Hippocampal formation (tissue), 2 donors: ENCODE measurements around the gene GCNT1.
"Not testable (repeated sequence)": the region's sequence is repeated elsewhere in the genome, so short reads cannot be mapped to it uniquely, and the experiment has no call there.

ENCODE experiments used
- DNase-seq, 2 donors: peaks; one replicate each; lab custom pipeline; 2025; lab: John Stamatoyannopoulos, UW

GCNT1 gene

DNA sequence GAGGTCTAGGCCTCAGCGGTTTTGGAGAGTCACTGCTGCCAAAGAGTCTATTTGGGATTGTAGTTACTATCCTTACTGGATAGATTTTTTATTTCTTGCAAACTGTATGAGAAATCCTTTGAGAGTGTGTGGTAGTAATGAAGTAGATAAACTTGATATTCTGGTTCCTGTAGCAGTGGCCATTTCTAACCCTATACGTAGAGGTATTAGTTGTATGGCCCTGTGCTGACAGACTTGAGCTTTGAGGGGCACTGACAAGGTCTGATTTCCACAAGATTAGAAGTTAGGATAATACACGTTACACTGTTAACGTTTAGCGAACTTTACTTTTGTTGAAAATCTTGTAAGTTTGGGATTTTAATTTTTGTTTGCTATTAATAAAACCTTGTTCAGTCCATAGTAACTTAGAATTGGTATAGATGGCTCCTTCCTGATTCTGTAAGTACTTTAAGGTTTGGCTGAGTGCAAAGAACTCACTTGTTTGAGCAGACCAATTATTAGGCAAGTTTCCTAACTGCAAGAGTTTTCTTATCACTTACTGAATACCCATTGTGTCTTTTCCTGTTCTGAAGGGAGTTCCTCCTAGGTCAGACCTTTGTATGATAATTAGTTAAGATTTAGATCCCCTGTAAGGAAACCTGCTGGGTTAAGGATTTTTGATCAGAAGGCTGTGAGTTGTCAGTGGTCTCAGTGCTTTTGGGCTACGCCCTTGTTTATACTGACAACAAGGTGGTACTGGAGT lies 31.4 kb downstream of the GCNT1 start:
- no peak for DNase-seq

DNA sequence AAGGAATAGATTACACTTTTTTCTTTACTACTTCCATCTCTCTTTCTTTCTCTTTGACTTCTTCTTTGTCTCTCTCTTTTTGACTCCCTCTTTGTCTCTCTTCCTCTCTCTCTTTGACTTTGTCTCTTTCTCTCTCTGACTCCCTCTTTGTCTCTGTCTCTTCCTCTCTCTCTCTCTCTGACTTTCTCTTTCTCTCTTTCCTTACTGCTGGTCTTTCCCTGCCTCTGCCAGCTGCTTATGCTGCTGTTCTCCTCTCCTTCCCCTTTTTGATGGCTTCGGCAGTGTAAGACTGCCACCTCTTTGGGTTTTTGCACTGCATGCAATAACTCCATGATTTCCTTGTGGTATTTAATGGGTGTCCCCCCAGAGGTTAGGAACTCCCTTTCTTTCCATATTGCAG lies 32.1 kb downstream of the GCNT1 start:
- not testable (repeated sequence) for DNase-seq

DNA sequence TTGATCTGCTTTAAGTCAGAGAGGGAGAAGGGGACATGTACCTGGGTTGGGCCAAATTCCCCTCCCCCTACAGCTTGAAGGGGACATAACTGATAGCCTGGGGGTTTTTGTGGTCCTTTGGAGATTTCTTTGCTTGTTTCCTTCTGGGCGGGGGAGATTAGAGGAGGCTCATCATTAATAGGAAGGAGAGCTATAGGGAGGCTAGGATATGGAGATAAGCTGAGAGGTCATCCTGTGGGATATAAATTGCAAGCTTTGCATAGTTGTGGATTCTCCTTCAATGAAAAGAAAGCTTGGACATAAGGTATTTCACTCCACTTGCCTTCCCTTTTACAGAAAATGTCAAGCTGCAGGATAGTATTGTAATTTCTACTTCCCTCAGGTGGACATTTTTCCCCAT lies 34.5 kb downstream of the GCNT1 start:
- DNase-seq = not testable (repeated sequence)

DNA sequence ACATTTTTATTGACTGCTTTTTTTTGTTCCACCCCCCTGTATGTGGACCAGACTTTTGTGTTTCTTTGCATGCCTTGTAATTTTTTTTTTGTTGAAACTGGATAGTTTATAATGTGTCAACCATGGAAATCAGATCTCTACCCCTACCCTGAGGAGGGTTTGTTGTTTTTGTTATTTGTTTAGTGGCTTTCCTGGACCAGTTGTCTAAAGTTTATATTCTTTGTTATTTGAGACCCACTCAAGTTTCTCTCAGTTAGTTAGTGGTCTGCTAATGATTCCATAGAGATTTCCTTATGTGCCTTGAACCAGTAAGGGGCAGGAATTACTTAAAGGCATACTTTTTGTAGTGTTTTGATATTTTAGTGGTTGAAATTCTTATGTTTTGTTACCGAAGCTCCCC lies 41.1 kb downstream of the GCNT1 start:
- DNase-seq = no peak

DNA sequence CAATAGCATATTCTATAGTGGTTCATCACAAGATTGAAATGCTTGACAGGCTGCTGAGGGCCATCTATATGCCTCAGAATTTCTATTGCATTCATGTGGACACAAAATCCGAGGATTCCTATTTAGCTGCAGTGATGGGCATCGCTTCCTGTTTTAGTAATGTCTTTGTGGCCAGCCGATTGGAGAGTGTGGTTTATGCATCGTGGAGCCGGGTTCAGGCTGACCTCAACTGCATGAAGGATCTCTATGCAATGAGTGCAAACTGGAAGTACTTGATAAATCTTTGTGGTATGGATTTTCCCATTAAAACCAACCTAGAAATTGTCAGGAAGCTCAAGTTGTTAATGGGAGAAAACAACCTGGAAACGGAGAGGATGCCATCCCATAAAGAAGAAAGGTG lies 43.8 kb downstream of the GCNT1 start:
- no peak for DNase-seq

DNA sequence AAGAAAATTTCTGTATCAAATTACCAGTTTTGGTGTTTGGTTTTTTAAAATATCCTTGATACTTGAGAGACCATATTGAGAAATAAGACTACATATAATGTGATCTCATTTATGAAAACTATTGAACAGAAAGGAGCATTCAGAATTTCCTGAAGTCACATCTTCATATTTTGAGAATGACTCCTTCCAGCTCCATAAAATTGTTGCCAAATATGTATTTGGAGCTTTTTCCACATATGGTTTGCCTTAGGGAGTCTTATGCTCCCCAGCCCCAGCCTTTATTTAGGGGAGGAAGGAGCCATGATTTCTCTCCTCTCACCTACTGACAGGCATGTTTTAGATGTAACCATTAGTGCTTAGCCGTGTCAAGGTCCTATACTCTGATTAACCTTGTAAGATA lies 51.1 kb downstream of the GCNT1 start:
- no peak for DNase-seq

DNA sequence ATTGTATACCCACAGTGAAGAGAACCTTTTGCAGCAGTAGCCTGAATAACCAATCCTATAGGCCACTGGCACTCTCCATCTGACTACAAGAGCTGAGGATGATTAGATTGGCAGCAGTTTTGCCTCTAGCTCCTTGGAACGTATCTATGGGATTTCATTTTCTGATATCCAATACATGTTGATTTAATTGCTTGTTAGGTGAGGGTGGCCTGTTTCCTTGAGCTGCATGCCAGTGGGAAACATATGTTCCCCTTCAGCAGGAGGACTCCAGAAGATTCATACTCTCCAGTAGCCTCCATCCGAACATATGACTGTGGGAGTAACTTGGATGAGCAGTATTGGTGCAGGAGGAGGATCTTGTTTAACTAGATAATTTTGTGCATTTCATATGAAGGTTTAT lies 51.5 kb downstream of the GCNT1 start:
- no peak for DNase-seq

DNA sequence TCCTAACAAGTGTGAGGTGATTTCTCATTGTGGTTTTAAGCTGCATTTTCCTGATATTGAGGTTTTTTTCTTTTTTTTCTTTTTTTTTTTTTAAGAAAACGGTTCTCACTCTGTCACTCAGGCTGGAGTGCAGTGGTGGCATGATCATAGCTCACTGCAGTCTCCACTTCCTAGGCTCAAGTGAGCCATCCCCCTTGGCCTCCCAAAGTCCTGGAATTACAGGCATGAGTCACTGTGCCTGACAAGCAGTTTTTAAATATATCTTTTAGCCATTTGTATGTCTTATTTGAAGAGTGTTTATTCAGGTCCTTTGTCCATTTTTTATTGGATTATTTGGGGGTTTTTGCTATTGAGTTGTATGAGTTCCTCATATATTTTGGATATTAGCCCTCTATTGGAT lies 53.8 kb downstream of the GCNT1 start:
- DNase-seq = no peak

DNA sequence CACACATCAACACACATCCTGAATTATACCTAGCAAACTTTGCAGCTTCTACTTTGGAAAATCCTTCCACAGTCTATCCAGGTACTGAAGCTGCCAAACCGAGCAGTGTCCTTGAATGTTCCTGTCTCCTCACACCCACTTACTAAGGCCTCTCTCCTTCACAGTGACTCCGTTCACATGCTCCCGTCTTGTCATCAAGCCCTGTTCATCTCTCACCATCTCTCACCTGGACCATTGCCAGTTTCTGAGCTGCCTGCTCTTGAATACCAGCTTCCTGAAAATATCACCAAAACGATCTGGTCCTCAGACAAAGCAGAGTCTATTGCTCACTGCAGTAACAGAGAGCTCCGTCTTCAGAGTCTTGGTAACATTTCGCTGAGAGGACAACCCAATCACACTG lies 57.4 kb downstream of the GCNT1 start:
- no peak for DNase-seq

DNA sequence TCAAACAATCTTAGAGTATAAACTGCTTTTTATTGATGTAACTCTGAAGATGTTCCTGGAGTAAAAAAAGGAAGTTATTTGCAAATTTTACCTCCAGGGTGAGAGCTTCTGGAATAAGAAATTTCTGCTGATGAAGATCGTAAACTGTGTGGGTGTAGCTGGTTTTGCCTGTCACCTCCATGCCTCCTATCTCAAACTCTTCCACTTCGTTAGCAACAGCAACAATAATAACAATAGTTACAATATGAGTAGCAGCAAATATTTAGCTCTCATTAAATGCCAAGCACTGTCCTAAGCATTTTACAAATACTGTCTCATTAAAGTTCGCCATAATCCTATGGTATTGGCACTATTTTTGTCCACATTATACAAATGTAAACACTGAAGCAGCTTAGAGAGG lies 57.9 kb downstream of the GCNT1 start:
- DNase-seq = no peak

DNA sequence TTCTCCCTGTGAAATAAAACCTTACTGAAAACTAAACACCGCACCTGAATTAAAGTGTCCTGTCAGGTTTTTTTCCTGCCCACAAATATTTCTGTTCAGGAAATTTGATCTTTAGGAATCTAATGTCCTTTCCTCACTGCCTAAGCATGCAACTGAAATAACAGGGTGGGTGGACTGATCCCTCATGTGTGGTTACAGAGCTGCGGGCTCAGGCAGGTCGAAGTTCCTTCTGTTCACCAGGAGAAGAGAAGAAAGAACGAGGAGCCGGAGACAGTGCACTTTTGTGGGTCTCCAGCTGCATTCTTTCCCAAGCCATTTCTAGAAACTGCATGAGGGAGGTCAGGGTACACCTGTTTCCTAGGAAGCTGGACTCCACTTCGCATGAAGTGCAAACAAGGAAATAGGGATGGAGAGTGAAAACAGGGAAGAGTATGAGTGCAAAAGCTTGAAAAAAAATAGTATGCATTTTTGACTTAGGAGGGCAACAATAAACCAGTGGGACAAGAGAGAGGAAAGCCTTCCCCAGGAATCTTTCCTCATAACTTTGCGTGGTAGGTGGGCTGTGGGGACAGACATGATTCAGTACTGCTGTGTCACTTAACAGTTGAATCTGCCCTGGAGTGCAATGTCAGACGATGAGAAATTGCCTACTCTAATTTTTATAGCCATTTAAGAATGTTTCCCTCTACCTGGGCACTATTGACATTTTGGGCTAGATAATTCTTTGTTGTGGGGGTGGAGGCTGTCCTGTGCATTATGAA lies 60.3 kb downstream of the GCNT1 start:
- DNase-seq = no peak

DNA sequence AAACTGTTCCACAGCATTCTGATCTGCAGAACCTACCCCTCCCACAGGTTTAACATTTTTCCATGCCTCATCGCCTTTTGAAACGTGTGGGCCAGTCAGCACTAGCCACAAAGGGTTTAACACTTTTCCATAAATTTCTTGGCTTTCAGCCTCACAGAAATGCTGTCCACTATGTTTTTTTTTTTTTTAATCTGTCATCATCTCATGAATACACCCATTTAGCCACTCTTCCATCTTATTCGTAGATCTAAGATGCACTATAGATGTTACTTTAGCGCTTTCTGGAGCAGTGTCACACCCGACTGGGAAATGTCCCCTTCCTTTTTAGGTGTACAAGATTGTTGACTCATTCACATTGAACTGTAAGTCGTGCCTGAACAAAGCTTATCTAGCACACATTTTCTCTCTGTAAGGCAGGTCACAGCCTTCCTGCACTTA lies 62.3 kb downstream of the GCNT1 start:
- no peak for DNase-seq

DNA sequence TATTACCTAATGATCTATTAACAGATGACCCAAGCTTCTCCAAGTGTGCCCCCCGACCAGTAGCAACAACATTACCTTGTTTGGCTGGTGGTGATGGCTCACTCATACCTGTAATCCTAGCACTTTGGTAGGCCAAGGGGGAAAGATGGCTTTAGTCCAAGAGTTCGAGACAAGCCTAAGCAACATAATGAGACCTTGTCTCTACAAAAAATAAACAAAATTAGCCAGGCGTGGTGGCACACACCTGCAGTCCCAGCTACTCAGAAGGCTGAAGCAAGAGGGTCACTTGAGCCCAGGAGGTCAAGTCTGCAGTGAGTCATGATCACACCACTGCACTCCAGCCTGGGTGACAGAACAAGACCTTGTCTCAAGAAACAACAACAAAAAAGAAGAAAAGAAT lies 62.9 kb downstream of the GCNT1 start:
- DNase-seq = no peak

DNA sequence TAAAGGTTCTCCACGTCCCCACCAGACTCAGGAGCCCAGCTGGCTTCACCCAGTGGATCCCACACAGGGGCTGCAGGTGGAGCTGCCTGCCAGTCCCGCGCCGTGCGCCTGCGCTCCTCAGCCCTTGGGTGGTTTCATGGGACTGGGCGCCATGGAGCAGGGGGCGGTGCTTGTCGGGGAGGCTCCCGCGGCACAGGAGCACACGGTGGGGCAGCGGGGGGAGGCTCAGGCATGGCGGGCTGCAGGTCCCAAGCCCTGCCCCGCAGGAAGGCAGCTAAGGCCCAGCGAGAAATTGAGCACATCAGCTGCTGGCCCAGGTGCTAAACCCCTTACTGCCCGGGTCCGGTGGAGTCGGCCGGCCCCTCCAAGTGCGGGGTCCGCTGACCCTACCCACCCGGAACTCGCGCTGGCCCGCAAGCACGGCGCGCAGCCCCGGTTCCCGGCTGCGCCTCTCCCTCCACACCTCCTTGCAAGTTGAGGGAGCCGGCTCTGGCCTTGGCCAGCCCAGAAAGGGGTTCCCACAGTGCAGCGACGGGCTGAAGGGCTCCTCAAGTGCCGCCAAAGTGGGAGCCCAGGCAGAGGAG lies 64.7 kb downstream of the GCNT1 start:
- DNase-seq = not testable (repeated sequence)

DNA sequence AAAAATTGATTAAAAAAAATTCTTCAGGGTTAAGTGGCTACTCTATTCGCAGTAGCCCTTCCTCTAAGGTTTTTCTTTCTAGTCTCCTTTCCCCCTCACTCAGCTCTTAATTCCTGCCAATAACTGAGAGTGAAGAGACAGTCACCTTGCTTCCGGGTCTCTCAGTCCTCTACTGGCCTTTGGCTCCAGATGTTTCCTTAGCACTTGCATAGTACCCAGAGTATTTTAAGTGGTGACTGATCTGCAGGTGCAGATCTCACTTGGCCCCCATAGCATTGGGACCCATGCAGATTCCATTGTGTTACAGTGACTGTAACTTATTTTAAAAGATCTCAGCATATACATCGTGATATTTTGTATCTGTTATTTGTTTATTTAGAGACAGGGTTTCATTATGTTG lies 66.2 kb downstream of the GCNT1 start:
- DNase-seq = no peak

DNA sequence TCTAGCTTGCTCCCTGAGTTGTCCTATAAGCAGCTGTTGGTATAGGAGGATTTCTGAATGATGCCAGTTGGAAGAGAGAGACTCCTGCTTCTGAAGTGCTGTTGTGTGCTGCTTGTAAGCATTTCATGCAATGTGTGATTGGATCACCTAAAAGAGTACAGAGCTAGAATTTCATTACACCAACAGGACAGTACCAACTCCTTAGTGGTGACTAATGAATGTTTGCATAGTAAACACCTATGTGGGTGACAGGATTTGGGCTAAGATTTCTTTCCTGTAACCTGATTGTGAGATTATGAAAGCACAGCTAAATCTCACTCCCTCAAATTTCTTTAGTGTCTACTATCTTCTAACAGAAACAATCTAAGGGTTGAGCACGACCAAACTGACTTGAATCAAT lies 67.0 kb downstream of the GCNT1 start:
- no peak for DNase-seq

DNA sequence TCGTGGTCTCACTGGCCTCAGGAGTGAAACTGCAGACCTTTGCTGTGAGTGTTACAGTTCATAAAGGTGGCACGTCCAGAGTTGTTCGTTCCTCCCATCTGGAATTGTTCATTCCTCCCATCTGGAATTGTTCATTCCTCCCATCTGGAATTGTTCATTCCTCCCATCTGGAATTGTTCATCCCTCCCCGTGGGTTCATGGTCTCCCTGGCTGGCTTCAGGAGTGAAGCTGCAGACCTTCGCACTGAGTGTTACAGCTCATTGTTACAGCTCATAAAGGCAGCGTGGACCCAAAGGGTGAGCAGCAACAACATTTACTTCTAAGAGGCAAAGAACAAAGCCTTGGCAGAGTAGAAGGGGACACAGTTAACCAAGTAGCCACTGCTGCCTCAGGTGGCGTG lies 69.1 kb downstream of the GCNT1 start:
- DNase-seq = no peak

DNA sequence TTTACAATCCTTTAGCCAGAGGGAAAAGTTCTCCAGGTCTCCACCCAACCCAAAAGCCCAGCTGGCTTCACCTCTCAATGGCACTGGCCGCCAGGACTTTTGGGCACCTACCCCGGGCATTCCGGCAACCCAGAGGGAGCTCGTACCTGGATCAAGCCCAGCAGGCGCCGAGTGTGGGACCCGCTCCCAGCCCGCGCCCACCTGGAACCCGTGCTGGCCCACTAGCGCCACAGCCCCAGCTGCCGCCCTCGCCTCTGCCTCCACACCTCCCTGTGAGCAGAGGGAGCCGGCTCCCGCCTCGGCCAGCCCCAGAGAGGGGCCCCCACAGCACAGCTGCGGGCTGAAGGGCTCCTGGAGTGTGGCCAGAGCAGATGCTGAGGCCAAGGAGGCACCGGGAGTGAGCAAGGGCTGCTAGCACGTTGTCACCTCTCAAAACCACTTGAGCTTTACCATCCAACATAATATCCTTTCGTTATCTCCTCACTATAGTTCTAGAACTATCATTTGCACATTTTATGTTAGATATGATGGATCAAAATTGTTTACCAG lies 69.7 kb downstream of the GCNT1 start:
- no peak for DNase-seq

DNA sequence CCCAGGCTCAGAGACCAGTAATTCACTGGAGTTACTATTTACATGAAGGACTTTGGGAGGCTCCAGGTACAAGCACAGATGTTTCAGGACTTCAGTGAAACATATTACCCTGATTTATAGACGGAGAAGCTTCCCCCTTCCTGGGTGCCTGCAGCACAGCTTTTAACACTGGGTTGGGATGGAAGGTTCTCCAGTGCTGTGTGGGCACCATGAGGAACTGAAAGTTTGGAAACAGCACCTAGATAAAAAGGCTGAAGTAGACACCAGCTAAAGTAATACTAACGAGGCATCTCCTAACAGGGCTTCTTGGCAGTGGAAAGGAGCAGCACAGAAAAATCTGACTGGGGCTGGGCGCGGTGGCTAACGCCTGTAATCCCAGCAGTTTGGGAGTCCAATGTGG lies 70.7 kb downstream of the GCNT1 start:
- DNase-seq = peak in 1 of 2 donors; percentile 7

DNA sequence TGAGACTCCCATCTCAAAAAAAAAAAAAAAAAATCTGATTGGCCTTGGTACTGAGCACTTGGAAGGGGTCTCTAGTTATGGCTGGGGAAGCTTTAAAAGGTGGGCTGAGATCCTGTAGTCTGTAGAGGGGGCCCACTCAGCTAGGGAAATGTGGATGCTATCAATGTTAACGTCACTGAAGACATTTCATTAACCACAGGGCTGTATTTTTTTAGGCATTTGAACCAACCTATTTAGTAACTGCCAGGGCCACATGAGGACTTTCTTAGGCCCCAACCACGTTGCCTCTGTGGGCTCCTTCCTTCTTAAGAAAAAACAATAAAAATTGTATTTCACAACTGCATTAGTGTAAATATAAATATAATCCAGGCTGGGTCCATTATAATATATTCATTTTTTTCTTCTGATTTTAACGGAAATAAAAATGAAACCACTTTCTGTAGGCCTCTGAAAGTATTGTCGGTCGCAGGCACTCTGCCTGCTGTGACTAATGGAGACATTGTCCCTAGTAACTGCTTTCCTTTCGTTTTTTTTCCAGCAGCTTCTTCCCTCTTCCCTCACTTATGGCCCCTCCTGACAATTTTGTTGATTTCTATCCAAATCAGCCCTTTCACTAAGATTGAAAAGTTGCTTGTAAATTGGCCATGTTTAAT lies 71.6 kb downstream of the GCNT1 start:
- DNase-seq = no peak

DNA sequence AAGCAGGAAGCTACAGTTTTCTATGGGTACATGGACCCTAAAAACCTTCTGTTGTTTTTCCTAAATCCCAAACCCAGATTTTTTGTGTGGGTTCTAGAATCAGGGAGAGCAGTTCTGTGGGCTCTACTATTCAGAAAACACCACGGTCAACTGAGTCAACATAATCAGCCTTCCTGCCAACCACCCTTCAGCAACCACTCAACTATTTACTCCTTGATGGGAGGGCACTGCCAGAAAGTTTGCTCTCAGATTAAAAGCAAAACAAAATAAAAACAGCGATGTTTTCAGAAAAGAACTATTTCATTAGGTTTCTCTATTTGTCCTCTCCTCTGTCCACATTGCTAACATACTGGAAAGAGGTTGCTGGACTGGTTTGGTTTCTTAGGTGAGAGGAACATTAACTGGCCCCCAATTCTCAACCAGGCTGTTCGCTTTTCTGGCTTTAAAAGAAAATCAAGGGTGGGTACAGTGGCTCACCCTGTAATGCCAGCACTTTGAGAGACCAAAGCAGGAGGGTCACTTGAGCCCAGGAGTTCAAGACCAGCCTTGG lies 72.3 kb downstream of the GCNT1 start:
- DNase-seq = no peak

DNA sequence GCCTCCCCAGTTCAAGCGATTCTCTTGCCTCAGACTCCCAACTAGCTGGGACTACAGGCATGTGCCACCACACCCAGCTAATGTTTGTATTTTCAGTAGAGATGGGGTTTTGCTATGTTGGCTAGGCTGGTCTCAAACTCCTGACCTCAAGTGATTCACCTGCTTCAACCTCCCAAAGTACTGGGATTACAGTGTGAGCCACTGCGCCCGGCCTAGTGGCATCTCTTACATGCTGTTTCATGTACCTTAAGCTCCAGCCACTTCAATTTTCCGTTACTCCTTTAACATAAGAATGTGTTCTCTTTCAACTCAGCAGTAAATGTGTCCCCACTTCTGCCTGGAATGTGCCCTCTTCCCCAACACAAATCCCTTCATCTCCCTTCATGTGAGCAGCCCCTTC lies 73.9 kb downstream of the GCNT1 start:
- DNase-seq = not testable (repeated sequence)
